ENCODE measurements around the gene CFAP97D1.

Gene CFAP97D1

GRCh38 chr17:43780135-43780534 is at the start of gene CFAP97D1:
Gene CFAP97D1 (plus strand): TSS chr17:43780435. CDS start chr17:43780463, 28 bp downstream.
- no peak for DNase-seq (ENCODE audit: low read depth in 3 of 3, low spot score in 1 of 3)

GRCh38 chr17:43732958-43733357 is 47.3 kb upstream of the CFAP97D1 start:
- no peak for DNase-seq (ENCODE audit: low read depth in 3 of 3, low spot score in 1 of 3)

DNA sequence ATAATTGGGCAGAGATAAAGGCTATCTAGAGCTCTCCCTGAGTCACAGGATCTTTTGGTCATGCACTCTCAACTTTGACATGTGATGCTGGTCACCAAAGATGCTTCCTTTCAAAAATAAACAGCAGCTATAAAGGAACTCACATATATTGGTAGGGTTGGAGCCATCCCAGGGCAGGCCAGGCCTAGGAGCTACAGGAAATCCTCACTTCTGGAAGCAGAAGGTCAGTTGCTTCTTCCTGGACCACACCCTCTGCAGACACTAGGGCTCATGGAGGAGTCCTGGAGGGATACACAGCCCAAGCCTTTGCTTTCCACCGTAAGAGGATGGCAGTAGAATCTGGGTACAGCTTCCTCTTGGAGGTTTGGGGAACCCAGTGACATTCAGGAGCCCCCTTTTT is 46.3 kb upstream of the CFAP97D1 start:
- no peak for DNase-seq (ENCODE audit: low read depth in 3 of 3, low spot score in 1 of 3)

DNA sequence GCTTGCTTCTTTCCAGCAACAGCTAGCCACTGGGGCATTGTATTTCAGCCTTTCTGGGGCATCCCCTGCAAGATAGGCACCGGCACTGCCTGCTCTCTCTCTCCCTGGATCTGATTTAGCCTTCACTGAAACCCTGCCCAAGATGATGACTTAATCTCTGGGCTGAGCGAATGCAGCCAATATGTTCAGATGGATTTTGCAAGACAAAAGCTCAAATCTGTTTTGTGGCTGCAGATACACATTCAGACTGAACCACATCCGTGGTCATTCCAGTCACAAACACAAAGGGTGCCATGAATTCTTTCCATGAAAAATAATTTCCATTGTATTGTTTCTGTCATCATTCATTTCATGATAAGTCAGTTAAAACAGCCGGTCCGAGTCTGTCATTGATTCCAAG is 45.9 kb upstream of the CFAP97D1 start:
- no peak for DNase-seq (ENCODE audit: low read depth in 3 of 3, low spot score in 1 of 3)

GRCh38 chr17:43736389-43736788 is 43.8 kb upstream of the CFAP97D1 start:
- no peak for DNase-seq (ENCODE audit: low read depth in 3 of 3, low spot score in 1 of 3)

DNA sequence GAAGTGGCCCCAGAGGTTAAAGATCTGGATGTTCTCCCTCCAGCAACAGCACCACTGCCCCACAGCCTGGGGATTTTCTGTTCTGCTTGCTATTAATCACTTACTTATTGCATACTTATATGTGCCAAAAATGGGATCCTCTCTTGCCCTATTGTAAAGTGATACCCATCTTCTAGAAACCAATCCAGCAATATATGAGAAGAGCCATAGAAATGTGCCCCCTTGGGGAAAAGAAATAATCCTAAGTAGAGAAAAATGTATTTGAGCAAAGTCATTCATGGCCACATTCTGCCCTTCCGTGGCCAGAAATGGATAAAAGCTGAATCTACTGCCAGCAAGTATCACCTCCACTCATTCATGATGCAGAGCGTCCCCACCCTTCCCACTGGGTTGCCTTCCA is 42.5 kb upstream of the CFAP97D1 start:
- no peak for DNase-seq (ENCODE audit: low read depth in 3 of 3, low spot score in 1 of 3)

DNA sequence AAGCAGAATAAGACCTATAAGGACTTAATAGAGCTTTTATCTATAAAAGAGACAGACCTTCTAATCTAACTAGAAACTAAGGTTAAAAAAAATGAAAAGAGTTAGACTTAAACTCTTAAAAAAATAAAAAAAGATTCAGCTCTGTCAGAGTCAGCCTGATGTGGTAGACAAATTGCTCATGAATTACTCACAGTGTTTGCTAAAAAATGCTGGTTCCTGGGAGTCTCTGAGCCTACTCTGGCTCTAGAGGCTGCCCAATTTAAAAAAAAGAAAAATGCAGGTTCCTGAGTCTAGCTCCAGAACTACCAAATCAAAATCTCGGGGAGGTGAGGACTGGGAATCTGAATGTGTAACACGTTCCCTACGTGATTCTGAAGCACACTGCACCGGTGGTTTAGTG is 39.7 kb upstream of the CFAP97D1 start:
- no peak for DNase-seq (ENCODE audit: low read depth in 3 of 3, low spot score in 1 of 3)

DNA sequence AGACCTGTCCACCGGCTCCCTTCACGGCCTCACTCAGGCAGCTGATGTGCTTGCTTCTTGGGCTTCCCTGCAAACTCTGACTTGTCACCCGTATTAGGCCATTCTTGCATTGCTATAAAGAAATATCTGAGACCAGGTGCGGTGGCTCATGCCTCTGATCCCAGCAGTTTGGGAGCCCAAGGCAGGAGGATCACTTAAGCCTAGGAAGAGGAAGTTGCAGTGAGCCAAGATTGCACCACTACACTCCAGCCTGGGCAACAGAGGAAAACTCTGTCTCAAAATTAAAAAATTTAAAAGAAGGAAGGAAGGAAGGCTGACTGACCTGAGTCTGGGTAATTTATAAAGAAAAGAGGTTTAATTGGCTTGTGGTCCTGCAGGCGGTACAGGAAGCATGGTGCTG is 38.6 kb upstream of the CFAP97D1 start:
- no peak for DNase-seq (ENCODE audit: low read depth in 3 of 3, low spot score in 1 of 3)

DNA sequence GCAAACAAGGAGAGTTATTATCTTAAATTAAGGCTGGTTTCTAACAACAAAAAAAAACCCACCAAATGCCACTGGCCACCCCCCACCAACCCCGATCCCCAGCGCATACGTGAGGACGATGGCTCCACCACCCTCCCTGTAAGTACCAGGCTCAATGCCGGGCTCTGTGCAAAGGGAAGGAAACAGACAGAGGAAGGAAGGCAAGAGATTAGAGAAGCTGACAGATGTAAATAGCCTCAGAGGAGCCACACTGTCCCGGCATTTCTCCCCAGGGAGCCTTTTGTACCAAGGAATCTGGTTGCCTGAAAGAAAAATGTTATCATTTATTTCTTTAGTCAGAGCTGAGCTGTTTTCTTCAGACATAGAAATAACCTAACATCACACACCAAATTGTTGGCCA is 34.7 kb upstream of the CFAP97D1 start:
- no peak for DNase-seq (ENCODE audit: low read depth in 3 of 3, low spot score in 1 of 3)

DNA sequence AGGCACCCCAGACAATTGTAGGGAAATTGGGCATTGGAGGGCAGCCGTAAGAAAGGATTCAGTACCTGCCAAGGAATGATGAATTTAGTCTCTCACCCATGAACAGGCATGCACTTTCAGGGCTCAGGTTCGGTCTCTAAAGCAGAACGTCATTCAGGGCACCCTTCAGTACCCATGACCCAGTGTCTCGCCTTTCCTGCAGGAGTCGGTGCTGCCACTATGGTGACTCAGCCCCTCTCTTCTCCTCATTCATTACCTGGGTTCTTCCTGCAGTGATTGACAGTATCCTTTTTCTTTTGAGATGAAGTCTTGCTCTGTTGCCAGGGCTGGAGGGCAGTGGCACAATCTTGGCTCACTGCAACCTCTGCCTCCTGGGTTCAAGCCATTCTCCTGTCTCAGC is 30.1 kb upstream of the CFAP97D1 start:
- no peak for DNase-seq (ENCODE audit: low read depth in 3 of 3, low spot score in 1 of 3)

DNA sequence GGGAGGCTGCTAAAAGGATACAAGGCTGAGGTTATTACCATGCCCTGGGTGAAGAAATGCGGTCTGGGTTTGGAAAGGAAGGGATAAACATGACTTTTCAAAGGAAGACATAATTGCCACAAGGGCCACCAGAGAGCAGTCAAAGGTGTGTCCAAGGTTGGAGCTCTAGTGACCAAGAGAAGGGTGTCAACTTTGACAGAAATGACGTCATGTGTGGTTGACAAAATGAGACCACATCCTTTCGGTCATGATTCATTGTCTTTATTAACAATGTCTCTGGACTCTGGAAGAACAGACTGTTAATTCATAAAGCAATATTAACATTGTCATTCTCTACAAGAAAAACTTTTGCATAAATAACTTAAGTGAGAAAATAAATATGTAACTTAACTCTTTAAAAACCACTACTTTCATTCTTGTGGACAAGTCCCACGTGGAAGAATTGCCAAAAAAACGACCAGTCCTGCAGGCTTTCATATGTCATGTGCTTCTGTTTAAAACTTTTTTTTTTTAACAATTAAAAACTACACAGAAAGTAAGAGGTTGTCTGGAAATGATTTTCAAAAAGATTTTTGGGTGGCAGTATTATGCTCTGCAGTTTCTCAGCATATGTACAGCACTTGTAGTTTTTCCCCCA is 26.6 kb upstream of the CFAP97D1 start:
- no peak for DNase-seq (ENCODE audit: low read depth in 3 of 3, low spot score in 1 of 3)

DNA sequence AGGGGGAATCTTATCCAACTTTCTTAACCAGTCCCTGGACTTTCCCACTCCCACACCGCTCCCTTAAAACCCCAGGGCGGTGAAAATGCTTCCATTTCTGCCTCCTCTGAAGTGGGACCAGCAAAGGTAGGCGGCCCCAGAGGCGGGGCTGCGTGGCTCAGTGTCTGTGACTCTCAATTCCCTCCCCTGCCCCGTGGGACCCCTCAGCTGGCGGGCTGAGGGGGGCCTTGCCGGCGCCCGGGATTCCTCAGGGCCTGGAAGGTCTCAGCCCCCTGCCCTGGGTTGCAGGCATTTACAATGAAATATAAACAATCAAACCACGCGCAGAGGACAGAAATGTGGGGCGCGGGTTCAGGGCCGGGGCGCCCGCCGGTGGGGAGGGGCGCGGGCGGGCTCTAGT is 25.3 kb upstream of the CFAP97D1 start:
- DNase-seq (ENCODE audit: low read depth in 3 of 3, low spot score in 1 of 3), result no peak

- DNase-seq (ENCODE audit: low read depth in 3 of 3, low spot score in 1 of 3), result no peak
Observed at GRCh38 chr17:43755389-43755875, 24.8 kb upstream of the CFAP97D1 start.

GRCh38 chr17:43756201-43756600 is 24.0 kb upstream of the CFAP97D1 start:
- no peak for DNase-seq (ENCODE audit: low read depth in 3 of 3, low spot score in 1 of 3)

DNA sequence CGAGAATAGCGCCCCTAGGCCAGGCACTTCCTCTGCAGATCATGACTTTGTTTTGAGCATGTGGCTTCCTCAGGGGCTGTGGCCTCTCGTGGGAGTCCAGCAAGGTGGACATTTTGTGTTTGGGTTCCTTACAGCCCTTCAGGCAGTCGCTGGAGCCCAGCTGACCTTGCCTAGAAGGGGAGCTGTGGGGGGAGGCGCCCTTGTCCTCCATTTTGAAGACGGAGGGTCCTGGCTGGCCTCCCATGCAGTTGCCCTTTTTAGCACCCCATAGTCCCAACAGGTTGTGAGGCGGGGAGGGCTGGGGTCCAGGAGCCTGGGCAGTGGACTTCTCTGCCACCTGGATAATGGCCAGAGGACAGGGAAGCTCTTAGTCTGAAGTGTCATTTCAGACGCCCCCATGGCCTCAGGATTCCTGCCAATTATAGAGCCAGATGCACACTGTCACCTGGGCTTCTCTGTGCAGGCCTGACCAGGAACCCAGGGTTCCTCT is 23.0 kb upstream of the CFAP97D1 start:
- DNase-seq (ENCODE audit: low read depth in 3 of 3, low spot score in 1 of 3), result no peak

DNA sequence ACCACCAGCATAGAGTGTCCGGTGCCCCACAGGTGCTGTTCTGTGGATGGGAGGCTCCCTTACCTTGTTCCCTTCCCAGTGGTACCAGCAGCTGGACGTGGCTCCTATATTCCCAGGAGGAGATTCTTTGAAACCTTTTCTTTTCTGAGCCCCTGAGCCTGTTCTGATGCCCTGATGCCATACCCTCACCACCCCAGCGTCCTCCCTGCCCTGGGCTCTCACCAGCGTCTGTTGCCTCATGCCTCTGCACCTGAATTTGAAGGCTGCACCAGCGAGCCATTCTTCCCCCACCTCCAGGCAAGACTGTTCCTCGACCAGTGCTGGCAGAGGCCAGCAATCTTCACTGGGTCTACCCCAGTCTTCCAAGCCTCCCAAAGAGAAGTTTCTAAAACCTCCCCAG is 22.1 kb upstream of the CFAP97D1 start:
- DNase-seq (ENCODE audit: low read depth in 3 of 3, low spot score in 1 of 3), result no peak

- DNase-seq (ENCODE audit: low read depth in 3 of 3, low spot score in 1 of 3), result no peak
Observed at GRCh38 chr17:43758497-43759174, 21.6 kb upstream of the CFAP97D1 start, which contains the start of gene SOST. Gene SOST (minus strand): TSS chr17:43758791. CDS start chr17:43758741, 50 bp downstream.

- no peak for DNase-seq (ENCODE audit: low read depth in 3 of 3, low spot score in 1 of 3)
Observed at GRCh38 chr17:43759836-43760235, 20.4 kb upstream of the CFAP97D1 start.

GRCh38 chr17:43760254-43760852 is 19.9 kb upstream of the CFAP97D1 start:
- DNase-seq (ENCODE audit: low read depth in 3 of 3, low spot score in 1 of 3), result peak; percentile 71 to 84 (median 77)

- DNase-seq (ENCODE audit: low read depth in 3 of 3, low spot score in 1 of 3), result peak in 2 of 3 donors; percentile 9 to 38
Observed at GRCh38 chr17:43766413-43767052, 13.7 kb upstream of the CFAP97D1 start.

- no peak for DNase-seq (ENCODE audit: low read depth in 3 of 3, low spot score in 1 of 3)
Observed at GRCh38 chr17:43767053-43767712, 13.1 kb upstream of the CFAP97D1 start.

Measured in stimulated activated CD4-positive, alpha-beta T cell treated with anti-CD3 and anti-CD28 coated beads, TNF-alpha, amount 100 ng/mL, for 1 hour (primary cell).